ENCODE data around the gene CDH2. TPM values are rescaled to one million over a fixed set of nuclear protein-coding genes. Genes with fewer than 3 reads are reported as not detected.

Gene CDH2
- polyA plus RNA-seq, 1 donor (not counting 4 experiments of a cell fraction or from before 2014, with no cell fraction given), result 0.46 TPM

DNA sequence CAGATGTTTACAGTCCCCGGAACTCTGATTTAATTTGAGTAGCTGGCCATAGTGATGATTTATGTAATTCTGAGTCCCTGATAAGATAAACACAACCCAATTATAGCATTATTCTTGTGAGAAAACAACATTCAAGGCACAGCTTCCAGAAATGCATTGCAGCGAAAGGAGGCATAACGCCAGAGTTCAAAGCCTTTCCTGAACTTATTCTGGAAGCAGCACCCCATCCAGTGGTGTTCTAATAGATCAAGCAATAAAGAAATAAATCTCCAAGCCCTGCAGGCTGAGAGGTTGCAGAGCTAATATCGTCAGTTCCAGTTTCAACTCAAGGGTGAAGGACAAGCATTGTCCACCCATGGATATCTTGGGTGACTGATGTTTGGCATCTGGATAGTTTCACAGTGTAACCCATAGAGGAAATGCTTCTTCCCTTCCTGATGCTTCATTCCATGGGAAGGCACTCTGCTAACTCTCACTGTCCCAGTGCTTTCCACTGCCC is 18.8 kb downstream of the CDH2 start:
- Histone ChIP-seq H3K4me2 (ENCODE audit: control insufficient read depth, extremely low read depth, insufficient read depth, low read depth, low read length) (no peak overlapping the region), H3K4me3 (ENCODE audit: control insufficient read depth in 2 of 3, extremely low read depth in 1 of 3, insufficient read depth in 2 of 3, low read depth in 1 of 3, low read length in 3 of 3) (no peak overlapping the region), H3K4me1 (ENCODE audit: control insufficient read depth, extremely low read depth, insufficient read depth, low read length) (no peaks in the 10 kb centered on the region), H3K9me1 (ENCODE audit: control insufficient read depth, extremely low read depth, insufficient read depth, low read length) (no peaks in the 10 kb centered on the region), H3K36me3 (ENCODE audit: control insufficient read depth in 2 of 2, extremely low read depth in 1 of 2, insufficient read depth in 2 of 2, low read length in 2 of 2) (no peaks in the 10 kb centered on the region), H3K79me2 (ENCODE audit: control insufficient read depth, insufficient read depth, low read length) (no peaks in the 10 kb centered on the region), H4K20me1 (ENCODE audit: control insufficient read depth, extremely low read depth, insufficient read depth, low read length) (no peaks in the 10 kb centered on the region), H3K9ac (ENCODE audit: control insufficient read depth, extremely low read depth, insufficient read depth, low read length) (no peak overlapping the region), H3K9me3 (ENCODE audit: control insufficient read depth, low read depth, low read length) (no peaks in the 10 kb centered on the region), H3K27me3 (ENCODE audit: control insufficient read depth, extremely low read depth, insufficient read depth, low read length) (no peaks in the 10 kb centered on the region), H2AFZ (ENCODE audit: control insufficient read depth, low read length) (no peak overlapping the region), H3K27ac (ENCODE audit: control insufficient read depth, insufficient read depth, low read length) (no peak overlapping the region)
- TF ChIP-seq, protein P1, sequence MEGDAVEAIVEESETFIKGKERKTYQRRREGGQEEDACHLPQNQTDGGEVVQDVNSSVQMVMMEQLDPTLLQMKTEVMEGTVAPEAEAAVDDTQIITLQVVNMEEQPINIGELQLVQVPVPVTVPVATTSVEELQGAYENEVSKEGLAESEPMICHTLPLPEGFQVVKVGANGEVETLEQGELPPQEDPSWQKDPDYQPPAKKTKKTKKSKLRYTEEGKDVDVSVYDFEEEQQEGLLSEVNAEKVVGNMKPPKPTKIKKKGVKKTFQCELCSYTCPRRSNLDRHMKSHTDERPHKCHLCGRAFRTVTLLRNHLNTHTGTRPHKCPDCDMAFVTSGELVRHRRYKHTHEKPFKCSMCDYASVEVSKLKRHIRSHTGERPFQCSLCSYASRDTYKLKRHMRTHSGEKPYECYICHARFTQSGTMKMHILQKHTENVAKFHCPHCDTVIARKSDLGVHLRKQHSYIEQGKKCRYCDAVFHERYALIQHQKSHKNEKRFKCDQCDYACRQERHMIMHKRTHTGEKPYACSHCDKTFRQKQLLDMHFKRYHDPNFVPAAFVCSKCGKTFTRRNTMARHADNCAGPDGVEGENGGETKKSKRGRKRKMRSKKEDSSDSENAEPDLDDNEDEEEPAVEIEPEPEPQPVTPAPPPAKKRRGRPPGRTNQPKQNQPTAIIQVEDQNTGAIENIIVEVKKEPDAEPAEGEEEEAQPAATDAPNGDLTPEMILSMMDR (optimal IDR thresholded peaks at IDR 0.05 in 1 of 3, IDR thresholded peaks at IDR 0.05 in 1 of 3, conservative IDR thresholded peaks at IDR 0.05 in 1 of 3; ENCODE audit: extremely low read depth in 1 of 3, insufficient read depth in 2 of 3, low read length in 3 of 3), result no peak
- no peak for TF ChIP-seq EZH2 (IDR thresholded peaks at IDR 0.05; ENCODE audit: low read length)
- no peak for DNase-seq (ENCODE audit: low read depth, low spot score)
- FAIRE-seq, result no peak
- dilution Hi-C loops (cut with MboI; ENCODE audit: extremely low pct_ligation_motif_present, low sequenced_read_pairs), result no loop called here

GRCh38 chr18:28153485-28154065 is 23.4 kb downstream of the CDH2 start:
- no peaks in the 10 kb centered on the region for H3K27me3 ChIP-seq (ENCODE audit: control insufficient read depth, extremely low read depth, insufficient read depth, low read length)
- no peak overlapping the region for H3K4me2 ChIP-seq (ENCODE audit: control insufficient read depth, extremely low read depth, insufficient read depth, low read depth, low read length)
- H3K9ac ChIP-seq (ENCODE audit: control insufficient read depth, extremely low read depth, insufficient read depth, low read length), result no peak overlapping the region
- H3K4me3 ChIP-seq (ENCODE audit: control insufficient read depth in 2 of 3, extremely low read depth in 1 of 3, insufficient read depth in 2 of 3, low read depth in 1 of 3, low read length in 3 of 3), result no peak overlapping the region
- H3K4me1 ChIP-seq (ENCODE audit: control insufficient read depth, extremely low read depth, insufficient read depth, low read length), result no peaks in the 10 kb centered on the region
- H2AFZ ChIP-seq (ENCODE audit: control insufficient read depth, low read length), result no peak overlapping the region
- no peak for FAIRE-seq
- H3K9me1 ChIP-seq (ENCODE audit: control insufficient read depth, extremely low read depth, insufficient read depth, low read length), result no peaks in the 10 kb centered on the region
- dilution Hi-C loops (cut with MboI; ENCODE audit: extremely low pct_ligation_motif_present, low sequenced_read_pairs), result no loop called here
- H3K9me3 ChIP-seq (ENCODE audit: control insufficient read depth, low read depth, low read length), result no peaks in the 10 kb centered on the region
- H3K27ac ChIP-seq (ENCODE audit: control insufficient read depth, insufficient read depth, low read length), result no peak overlapping the region
- DNase-seq (ENCODE audit: low read depth, low spot score), result no peak
- H4K20me1 ChIP-seq (ENCODE audit: control insufficient read depth, extremely low read depth, insufficient read depth, low read length), result no peaks in the 10 kb centered on the region
- no peaks in the 10 kb centered on the region for H3K79me2 ChIP-seq (ENCODE audit: control insufficient read depth, insufficient read depth, low read length)
- no peak for TF ChIP-seq EZH2 (IDR thresholded peaks at IDR 0.05; ENCODE audit: low read length)
- TF ChIP-seq, protein P1 (optimal IDR thresholded peaks at IDR 0.05 in 1 of 3, IDR thresholded peaks at IDR 0.05 in 1 of 3, conservative IDR thresholded peaks at IDR 0.05 in 1 of 3; ENCODE audit: extremely low read depth in 1 of 3, insufficient read depth in 2 of 3, low read length in 3 of 3), result no peak
- H3K36me3 ChIP-seq (ENCODE audit: control insufficient read depth in 2 of 2, extremely low read depth in 1 of 2, insufficient read depth in 2 of 2, low read length in 2 of 2), result no peaks in the 10 kb centered on the region

Data from keratinocyte (primary cell).